T-helper 1 cell treated with Interleukin-12 subunit alpha and Interleukin-12 subunit beta and Interleukin-4 antibody, amounts not matched to agents 30 ng/mL and 1 ng/mL, for 36 hours (primary cell): ENCODE measurements around the gene ZNF597. TPM values are rescaled to one million over a fixed set of nuclear protein-coding genes. Genes with fewer than 3 reads are reported as not detected.

Experiments used
- intact Hi-C: fragments of 100-400 bp; cut with micrococcal nuclease; formaldehyde crosslinking; loops from one replicate; pipeline ENCODE4 v1.15.1; 2024
- total RNA-seq: library from RNA; stranded (reverse); gene quantifications from 2 replicates; pipeline ENCODE4 v1.2.3, GENCODE V29; 2022

Gene ZNF597
- total RNA-seq, 1 donor from 2014 or later: 2.8 TPM

DNA sequence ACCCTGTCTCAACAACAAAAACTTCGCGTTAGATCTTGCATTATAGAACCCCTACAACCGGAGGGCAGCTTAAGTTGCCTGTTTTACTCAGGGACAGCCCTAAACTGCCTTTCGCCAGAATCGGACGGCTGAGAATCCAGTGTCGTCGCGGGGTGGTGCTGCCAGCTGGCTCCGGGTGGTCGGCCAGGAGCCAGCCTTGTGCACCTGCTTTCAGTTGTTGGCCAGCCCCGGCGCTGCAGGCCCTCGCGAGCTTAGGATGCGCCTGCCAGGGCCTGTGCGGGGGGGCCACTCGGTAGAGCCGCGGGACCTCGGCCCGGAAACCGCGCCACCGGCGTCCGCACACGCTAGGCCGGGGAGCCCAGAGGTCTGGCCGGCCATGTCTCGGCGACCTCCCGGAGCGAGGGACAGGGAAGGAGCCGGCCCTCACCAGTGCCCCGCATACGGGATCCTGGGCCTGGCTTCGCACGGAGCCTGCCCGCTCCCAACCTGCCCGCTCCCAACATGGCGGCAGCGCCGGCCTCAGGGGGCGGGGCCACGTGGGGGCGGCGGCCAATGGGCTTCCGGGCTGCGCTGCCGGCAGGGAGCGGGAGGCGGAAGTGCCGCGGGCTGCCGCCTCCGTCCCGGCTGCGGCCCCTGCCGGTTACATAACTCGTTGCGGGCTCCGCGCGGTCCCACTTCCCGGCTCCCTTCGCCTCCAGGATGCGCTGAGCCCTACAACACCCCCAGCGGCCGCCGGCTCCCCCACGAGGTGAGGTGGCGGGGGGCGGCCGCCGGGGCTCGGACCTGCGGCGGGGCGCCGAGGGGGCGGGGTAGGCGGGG lies 14.3 kb upstream of the ZNF597 start:
- intact Hi-C loops: loop anchor here (1.0 to 10.0 kb wide), 10 partner anchors 14 to 960 kb away; partner anchors contain the start of genes CORO7, NAA60, SLX4 and ZNF174

DNA sequence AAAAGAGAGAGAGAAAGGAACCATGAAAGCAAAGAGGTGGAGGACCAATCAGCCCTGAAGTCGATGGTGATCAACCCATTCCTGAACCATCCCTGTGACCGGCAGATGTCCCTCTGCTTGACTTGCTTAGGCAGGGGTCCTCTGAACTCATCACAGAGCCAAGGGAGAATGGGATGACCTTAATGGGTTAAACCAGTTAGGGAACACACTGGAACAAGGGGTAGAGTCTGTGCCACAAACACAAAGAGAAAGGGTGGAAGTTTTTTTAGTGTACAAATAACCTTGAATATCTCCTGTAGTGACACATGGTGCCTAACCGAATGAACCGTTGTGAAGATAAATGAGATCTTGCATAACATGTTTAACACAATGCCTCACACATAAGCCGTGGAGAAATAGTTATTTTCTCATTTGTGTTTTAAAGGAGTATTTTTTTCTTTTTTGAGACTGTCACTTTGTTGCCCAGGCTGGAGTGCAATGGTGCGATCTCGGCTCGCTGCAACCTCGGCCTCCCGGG lies 11.4 kb upstream of the ZNF597 start:
- intact Hi-C loops: loop anchor here (5.0 to 10.0 kb wide), 3 partner anchors 158 to 963 kb away; partner anchors contain the start of genes CORO7 and SLX4

DNA sequence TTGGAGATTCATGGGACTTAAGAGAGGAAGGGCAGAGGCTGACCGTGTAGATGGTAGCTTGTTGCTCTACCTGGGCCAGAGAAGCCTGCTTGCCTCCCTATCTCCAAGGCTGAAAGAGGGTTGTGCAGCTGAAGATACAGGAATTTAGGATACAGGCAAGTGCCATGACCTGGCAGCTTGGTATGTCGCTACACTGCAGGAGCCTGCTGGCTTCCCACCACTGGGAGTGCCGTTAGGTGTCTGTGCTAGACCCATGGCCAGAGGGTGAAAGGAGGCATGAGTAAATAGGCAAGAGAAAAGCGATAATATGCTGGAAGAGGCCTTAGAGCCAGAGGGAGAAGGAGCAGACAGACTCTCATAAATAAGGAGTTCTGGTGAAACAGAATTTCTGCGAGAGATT lies 10.8 kb upstream of the ZNF597 start:
- intact Hi-C loops: loop anchor here (10.0 kb wide), 1 partner anchor 399 kb away; no protein-coding TSS in a partner anchor

DNA sequence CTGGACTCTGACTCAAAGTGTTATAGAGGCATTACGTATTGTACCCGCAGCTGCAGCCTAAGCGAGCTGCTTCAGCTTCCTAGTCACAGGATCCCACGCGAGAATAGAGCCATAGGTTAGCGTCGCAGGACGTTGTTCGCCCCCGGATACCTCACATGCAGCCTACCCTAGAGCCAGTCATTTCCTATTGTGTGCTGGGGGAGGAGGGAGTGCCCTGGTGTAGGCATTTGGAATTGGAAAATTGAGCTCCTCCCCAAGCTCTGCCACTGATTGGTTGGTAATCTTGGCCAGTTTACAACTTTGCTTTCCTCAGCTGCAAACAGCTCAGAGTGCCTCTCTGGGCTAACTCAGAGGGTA lies 706 bp upstream of the ZNF597 start:
- intact Hi-C loops: loop anchor here (1.0 to 5.0 kb wide), 3 partner anchors 43 to 182 kb away; partner anchors contain the start of genes CLUAP1, ZNF174 and ZSCAN32

DNA sequence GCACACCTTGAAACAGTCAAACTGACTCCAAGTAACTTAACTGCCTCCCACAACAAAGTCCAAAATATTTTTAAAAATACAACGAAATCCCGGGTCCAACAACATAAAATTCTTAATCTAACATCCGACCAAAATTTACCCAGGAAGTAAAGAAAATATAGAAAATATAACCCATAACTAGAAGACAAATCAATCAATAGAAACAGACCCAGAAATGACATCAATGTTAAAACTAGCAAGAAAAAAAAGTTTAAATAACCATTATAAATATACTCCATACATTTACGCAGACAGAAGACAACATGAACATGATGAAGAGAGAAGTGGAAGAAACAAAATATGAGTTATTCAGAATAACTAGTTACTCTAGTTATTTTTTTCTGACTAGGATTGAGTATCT lies 3.7 kb downstream of the ZNF597 start:
- intact Hi-C loops: loop anchor here (5.0 kb wide), 2 partner anchors 63 to 177 kb away; partner anchors contain the start of gene CLUAP1

DNA sequence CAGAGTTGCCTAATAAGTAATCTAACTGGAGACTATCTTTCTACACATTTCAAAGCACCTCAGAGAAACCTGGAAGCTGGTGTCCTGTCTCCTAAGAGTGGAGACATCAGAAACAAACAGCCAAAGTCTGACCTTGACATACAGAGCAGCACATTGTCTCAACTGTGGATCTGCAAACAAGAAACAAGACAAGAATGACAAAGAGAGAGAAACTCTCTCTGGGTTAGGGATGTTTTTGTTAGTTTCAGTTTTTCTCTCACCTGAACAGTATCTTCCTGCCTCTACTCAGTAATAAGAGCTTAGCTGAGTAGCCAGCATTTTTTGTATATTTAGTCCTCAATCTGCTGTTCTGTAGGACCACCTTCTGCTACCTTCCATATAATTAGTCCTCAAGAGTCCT lies 8.9 kb downstream of the ZNF597 start:
- intact Hi-C loops: loop anchor here (5.0 kb wide), 1 partner anchor 247 kb away; the partner anchor contains the start of gene OR1F1

DNA sequence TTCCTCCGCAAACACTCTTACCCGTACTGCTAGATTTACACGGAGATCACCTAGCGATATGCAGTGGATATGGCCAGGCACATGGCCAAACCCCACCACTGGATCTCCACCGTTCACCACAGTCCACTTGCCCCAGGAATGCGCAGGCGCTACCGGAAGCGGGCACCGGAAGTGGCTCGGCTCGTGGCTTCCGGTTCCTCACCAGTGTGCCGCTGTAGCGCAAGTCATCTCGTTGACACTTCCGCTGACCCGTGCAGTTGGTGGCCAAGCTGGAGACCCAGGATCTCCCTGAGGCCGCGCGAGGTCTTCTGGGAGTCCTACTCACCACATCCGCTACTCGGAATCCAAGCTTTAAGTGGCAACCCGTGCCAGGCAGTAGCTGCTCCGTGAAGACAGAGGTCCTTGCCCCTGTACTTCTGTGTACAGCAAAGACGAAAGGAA lies 11.5 kb downstream of the ZNF597 start:
- intact Hi-C loops: loop anchor here (5.0 kb wide), 1 partner anchor 244 kb away; the partner anchor contains the start of gene OR1F1

DNA sequence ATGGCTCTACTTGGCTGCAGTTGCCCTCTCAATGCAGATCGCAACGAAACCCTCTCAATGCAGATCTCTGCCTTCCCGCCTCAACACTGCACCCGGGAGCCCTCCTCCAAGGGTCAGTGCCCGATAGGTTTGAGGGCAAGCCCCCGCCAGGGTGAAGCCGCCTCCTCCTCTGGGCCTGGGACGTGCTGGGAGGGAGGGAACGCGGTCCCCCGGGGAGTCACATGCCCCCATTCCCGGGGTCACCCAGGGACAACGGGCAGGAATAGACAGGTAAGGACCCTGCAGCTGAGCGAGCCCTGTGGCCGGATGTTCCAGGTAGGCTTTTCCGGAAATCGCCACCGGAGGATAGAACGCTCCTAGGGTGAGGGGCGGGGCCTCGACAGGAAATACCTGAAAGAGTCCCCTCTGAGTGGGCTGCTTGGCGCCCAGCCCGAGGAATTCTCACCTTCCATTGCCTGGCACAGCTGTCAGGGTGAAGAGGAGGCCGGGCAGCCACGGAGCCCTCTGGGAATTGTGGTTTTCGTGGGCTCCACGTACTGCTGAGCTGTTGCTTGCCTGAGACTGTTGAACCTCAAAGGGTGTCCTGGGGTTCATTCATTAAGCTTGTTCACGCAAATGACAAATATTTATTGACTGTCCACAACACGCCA lies 29.4 kb downstream of the ZNF597 start:
- intact Hi-C loops: loop anchor here (10.0 kb wide), 1 partner anchor 49 kb away; no protein-coding TSS in a partner anchor

DNA sequence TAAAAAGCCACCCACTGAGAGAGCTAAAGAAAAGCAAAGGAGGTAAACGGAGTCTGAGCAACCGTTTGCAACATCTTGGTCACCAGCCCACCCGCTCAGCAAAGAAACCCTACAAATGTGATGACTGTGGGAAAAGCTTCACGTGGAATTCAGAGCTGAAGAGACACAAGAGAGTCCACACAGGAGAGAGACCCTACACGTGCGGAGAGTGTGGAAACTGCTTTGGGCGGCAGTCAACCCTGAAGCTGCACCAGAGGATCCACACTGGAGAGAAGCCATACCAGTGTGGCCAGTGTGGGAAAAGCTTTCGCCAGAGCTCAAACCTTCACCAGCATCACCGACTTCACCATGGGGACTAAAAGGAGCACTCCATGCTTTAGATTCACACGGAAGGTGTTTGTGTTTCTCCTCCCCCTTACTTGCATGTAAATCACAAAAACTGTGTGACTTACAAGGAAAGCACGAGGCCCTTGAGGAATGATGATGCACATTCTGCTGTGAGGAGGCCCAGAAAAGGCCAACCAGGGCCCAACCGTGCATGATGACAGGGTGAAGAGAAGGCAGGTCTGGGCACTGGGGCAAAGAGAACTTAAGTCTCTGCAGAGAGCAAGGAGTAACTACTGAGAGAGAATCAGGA lies 34.6 kb downstream of the ZNF597 start:
- intact Hi-C loops: no loop called here

DNA sequence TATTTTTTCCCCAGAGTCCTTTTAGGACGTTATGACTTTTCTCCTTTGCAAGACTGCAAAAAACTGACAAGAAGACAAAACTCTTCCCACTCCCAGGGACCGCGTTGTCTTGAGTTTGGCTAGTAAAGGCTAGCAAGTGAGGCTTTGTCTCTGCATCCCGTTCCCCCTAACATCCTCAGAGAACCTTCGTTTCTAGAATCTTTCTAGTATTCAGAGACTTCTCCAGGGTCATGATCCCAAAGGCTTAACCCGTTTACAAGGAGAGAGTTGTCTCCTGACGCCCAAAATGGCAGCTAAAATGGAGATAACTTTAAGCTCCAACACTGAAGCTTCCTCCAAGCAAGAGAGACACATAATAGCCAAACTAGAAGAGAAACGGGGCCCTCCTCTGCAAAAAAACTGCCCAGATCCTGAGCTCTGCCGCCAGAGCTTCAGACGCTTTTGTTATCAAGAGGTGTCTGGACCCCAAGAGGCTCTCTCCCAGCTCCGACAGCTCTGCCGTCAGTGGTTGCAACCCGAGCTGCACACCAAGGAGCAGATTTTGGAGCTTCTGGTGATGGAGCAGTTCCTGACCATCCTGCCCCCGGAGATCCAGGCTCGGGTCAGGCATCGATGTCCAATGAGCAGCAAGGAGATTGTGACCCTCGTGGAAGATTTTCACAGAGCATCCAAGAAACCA lies 41.4 kb downstream of the ZNF597 start:
- intact Hi-C loops: loop anchor here (1.0 kb wide), 10 partner anchors 42 to 378 kb away; partner anchors contain the start of genes SLX4, THOC6, TIGD7 and ZNF200

DNA sequence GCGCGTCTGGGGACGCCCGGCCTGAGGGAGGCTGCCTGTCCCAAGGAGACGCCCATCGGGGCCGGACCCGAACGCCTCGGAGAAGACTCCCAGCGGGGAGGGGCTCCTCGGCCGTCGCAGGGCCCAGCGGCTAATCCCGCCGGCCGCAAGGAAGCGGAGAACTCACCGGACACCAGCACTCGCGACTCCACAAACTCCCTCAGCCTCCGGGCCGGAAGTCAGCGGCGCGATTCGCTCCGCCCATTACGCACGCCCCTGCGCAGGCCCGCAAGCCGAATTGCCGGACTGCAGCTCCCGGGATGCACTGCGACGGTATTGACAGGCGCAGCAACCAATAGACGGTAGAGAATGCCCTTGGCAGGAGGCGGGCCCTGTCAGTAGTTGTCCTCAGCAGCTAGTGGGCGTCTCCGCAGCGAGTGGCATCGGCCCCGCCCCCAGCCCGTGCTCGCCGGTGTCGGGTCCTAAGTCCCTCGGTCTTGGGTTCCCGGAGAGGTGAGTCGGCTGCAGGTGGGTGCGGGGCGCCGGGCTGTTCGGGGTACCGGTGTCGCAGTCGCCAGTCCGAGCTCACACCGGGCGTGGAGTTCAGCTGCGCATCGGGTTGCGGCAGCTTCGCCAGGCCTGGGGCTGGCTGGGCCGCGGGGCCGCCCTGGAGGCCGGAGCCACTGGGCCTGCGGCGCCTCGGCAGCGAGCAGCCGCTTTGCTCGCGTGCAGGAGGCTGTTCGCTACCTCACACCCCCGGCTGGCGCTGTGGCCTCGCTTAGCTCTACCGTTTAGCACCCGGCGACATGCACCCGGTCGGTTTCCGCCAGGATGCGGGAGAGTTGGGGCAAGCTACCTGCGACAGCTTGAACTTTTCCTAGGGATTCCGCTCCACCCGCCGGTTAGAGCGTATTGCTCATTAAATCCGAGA lies 42.3 kb downstream of the ZNF597 start, which contains the start of the genes ZNF174 and ZSCAN32:
ZNF174 (plus strand) TSS at position 437 of the 910 bp plus-strand sequence. CDS start 790 bp downstream, outside the sequence.
ZSCAN32 (minus strand) TSS at position 226 of the 910 bp plus-strand sequence. CDS start 3,447 bp downstream, outside the sequence.
- intact Hi-C loops: loop anchor here (1.0 kb wide), 10 partner anchors 43 to 377 kb away; partner anchors contain the start of genes SLX4, THOC6, TIGD7 and ZNF200

DNA sequence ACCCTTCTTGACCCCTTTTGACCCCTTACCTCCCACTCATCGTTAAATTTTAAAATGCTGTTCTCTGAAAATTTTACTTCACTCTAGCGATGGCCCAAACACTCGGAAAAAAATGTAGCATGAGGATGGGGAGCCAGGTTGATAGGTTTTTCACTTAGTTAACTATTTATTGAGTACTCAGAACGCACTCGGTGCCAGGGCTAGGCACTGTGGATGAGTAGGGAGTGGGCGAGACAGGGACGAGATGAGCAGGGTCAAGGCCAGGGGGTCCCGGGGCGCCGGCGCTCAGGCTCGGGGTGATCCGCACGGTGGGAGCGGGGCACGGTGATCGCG lies 42.9 kb downstream of the ZNF597 start:
- intact Hi-C loops: no loop called here

DNA sequence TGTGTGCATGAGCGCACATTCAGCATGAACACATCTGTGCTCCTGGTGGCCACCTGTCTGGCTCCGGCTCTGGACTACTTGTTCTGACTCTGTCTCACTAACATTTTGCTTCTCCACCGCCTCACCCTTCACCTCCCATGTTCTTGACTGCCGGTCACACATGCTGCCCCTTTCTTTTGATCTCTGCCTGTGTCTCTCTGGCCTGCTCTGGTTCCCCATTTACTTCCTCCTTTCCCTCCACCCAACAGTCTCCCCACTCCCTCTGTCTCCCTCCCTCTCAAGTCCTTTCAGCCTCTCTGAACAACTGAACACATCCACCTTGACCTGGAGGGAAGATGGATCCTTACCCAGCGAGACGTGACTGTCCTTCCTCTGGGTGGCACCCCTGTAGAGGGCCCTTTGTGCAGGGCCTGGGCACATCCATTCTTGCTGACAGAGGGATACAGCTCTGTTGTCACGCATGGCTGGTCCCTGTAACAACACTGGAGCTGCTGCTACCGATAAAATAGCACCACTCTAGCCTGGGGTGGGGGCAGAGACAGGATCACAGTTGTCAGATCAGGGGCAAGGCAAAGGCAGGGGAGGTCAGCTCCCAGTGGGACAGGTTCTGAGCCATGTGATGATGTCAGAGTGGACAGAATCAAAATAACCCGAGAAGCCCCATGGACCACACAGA lies 53.5 kb downstream of the ZNF597 start:
- intact Hi-C loops: no loop called here

DNA sequence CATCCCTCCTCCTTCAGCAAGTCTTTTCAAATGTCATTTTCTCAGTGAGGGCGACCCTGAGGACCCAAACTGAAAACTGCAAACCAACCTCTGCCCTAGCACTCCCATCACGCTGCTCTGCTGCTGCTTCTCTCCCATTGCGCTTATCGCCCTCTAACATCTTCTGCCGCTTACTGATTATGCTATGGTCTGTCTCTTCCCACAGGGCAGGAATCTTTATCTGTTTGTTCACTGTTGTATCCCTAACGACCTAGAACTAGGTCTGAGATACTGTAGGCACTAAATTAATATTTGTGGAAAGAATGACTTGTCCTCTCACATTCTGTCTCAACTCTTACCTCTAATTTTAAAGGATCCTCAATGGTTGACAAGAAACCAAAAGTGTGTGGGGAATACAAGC lies 55.0 kb downstream of the ZNF597 start:
- intact Hi-C loops: no loop called here

DNA sequence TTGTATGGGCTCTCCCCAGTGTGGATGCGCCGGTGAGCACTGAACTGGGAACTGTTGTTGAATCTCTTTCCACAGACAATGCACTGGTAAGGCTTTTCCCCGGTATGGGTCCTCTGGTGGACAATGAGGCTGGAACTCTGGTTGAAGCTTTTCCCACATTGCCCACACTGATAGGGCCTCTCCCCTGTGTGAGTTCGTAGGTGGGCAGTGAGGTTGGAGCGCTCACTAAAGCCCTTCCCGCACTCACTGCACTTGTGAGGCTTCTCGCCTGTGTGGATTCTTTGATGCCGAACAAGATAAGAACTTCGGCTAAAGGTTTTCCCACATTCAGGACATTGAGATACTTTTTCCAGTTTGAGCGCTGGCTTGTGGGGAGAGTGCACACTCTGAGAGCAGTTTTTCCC lies 60.3 kb downstream of the ZNF597 start:
- intact Hi-C loops: loop anchor here (5.0 kb wide), 1 partner anchor 76 kb away; the partner anchor contains the start of genes TIGD7 and ZNF75A
